ENCODE results near the gene PRUNE2. TPM values are rescaled to one million over a fixed set of nuclear protein-coding genes. Genes with fewer than 3 reads are reported as not detected.

The PRUNE2 gene
- total and polyA plus RNA-seq, 2 of the 13 experiments (the other 11 are each of a cell fraction or from before 2014, with no cell fraction given): 0.02 TPM; not detected in 1

DNA sequence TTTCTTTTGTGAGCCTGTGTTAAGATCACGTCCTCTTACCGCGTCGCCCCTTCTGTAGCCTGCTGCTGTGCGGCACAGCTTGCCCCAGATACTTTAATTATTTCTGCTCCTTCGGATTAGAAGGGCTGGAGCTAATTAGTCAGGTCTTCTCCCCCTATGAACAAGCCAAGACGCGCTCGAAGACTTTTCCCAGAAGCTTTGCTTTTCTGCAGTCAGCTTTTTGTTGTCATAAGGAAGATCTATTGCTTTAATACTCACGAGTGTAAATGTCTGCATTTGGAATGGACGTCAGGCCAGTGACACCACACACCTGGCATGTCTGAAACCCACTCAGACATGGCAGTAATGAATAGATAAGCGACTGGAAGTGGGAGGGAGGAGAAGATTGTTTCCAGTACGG is 37.0 kb downstream of the PRUNE2 start:
- Histone ChIP-seq H3K27me3 (ENCODE audit: control insufficient read depth in 1 of 2, insufficient read depth in 2 of 2, low read length in 2 of 2) (peaks cover 0 to 10% of the 10 kb centered on the region in 2 experiments; a peak in 3 of 5 replicates), H4K20me1 (ENCODE audit: insufficient read depth, low read length) (no peaks in the 10 kb centered on the region), H2AFZ (ENCODE audit: low read length) (no peak overlapping the region), H3K36me3 (replicated peaks in 1 of 2; ENCODE audit: control insufficient read depth in 1 of 2, insufficient read depth in 2 of 2, low read length in 2 of 2) (no peaks in the 10 kb centered on the region), H3K4me1 (ENCODE audit: insufficient read depth, low read length) (no peaks in the 10 kb centered on the region), H3K27ac (ENCODE audit: extremely low read length, insufficient read depth, low read length) (no peak overlapping the region), H3K9ac (ENCODE audit: insufficient read depth, low read depth, low read length) (no peak overlapping the region), H3K79me2 (ENCODE audit: insufficient read depth, low read length) (no peaks in the 10 kb centered on the region), H3K4me3 (replicated peaks in 1 of 3; ENCODE audit: insufficient read depth in 1 of 3, low read depth in 2 of 3, low read length in 3 of 3) (no peak overlapping the region), H3K9me3 (ENCODE audit: low read length) (no peaks in the 10 kb centered on the region), H3K4me2 (ENCODE audit: low read depth, low read length) (no peak overlapping the region)
- TF ChIP-seq STAG1 (CRISPR knock-in tag; IDR thresholded peaks at IDR 0.05) (no peak), RORA (CRISPR knock-in tag; IDR thresholded peaks at IDR 0.05) (no peak), SP1 (IDR thresholded peaks at IDR 0.05) (no peak), SP1 (CRISPR knock-in tag; IDR thresholded peaks at IDR 0.05) (no peak)
- WGBS (ENCODE audit: low lambda C conversion rate): 50% methylated on average over 13 of the region's 13 CpGs
- no peak for ATAC-seq
- ChIA-PET POLR2A (no interaction called here), CTCF (ENCODE audit: low intra/inter-chr PET ratio, low total read pairs) (no interaction called here)
- no peak for FAIRE-seq
- intact Hi-C loops (cut with micrococcal nuclease; ENCODE audit: unreplicated experiment): no loop called here
- DNase-seq (ENCODE audit: low spot score): no peak
- in situ Hi-C loops (cut with HindIII; ENCODE audit: extremely low pct_ligation_motif_present, low pct_unique_long_range_greater_than_20kb): no loop called here
- no TSS peak for BruUV-seq (replicated peaks)

DNA sequence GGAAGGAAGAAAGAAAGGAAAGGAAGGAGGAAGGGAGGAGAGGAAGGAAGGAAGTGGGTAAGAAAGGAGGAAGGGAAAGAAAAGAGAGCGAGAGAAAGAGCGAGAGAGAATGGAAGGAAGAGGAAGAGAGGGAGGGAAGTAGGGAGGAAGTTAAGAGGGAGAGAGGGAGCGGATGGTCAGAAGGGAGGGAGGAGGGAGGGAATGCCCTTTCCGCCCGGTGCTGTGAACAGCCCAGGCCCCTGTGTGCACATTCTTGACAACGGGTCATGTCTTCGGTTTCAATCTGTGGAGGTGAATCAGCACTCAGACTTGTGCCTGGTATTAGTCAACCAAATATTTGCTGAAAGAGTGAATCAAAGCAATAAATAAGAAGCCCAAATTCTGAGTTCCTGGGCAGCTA is 39.2 kb downstream of the PRUNE2 start:
- DNase-seq (ENCODE audit: low spot score) (no peak), FAIRE-seq (no peak), ATAC-seq (no peak)
- no peak overlapping the region for H3K4me3 ChIP-seq (replicated peaks in 1 of 3; ENCODE audit: insufficient read depth in 1 of 3, low read depth in 2 of 3, low read length in 3 of 3)
- H3K27me3 ChIP-seq (ENCODE audit: control insufficient read depth in 1 of 2, insufficient read depth in 2 of 2, low read length in 2 of 2): peaks cover 0 to 7% of the 10 kb centered on the region in 2 experiments; a peak in 2 of 5 replicates
- H3K79me2 ChIP-seq (ENCODE audit: insufficient read depth, low read length): no peaks in the 10 kb centered on the region
- H4K20me1 ChIP-seq (ENCODE audit: insufficient read depth, low read length): no peaks in the 10 kb centered on the region
- ChIA-PET CTCF (ENCODE audit: low intra/inter-chr PET ratio, low total read pairs) (no interaction called here), POLR2A (no interaction called here)
- no peaks in the 10 kb centered on the region for H3K9me3 ChIP-seq (ENCODE audit: low read length)
- no peaks in the 10 kb centered on the region for H3K36me3 ChIP-seq (replicated peaks in 1 of 2; ENCODE audit: control insufficient read depth in 1 of 2, insufficient read depth in 2 of 2, low read length in 2 of 2)
- in situ Hi-C loops (cut with HindIII; ENCODE audit: extremely low pct_ligation_motif_present, low pct_unique_long_range_greater_than_20kb) (no loop called here), intact Hi-C loops (cut with micrococcal nuclease; ENCODE audit: unreplicated experiment) (no loop called here)
- no peak overlapping the region for H3K9ac ChIP-seq (ENCODE audit: insufficient read depth, low read depth, low read length)
- TF ChIP-seq ZNF878 (CRISPR knock-in tag; IDR thresholded peaks at IDR 0.05): no peak
- TF ChIP-seq, protein P1, sequence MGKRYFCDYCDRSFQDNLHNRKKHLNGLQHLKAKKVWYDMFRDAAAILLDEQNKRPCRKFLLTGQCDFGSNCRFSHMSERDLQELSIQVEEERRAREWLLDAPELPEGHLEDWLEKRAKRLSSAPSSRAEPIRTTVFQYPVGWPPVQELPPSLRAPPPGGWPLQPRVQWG (CRISPR knock-in tag; IDR thresholded peaks at IDR 0.05; ENCODE audit: borderline replicate concordance, low read depth): no peak
- TF ChIP-seq, protein P2, sequence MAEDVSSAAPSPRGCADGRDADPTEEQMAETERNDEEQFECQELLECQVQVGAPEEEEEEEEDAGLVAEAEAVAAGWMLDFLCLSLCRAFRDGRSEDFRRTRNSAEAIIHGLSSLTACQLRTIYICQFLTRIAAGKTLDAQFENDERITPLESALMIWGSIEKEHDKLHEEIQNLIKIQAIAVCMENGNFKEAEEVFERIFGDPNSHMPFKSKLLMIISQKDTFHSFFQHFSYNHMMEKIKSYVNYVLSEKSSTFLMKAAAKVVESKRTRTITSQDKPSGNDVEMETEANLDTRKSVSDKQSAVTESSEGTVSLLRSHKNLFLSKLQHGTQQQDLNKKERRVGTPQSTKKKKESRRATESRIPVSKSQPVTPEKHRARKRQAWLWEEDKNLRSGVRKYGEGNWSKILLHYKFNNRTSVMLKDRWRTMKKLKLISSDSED (CRISPR knock-in tag; IDR thresholded peaks at IDR 0.05): no peak
- TF ChIP-seq MYNN (CRISPR knock-in tag; IDR thresholded peaks at IDR 0.05; ENCODE audit: low read depth): no peak
- TF ChIP-seq ZNF264 (CRISPR knock-in tag; IDR thresholded peaks at IDR 0.05): no peak
- no peak for TF ChIP-seq SMAD3 (CRISPR knock-in tag; IDR thresholded peaks at IDR 0.05)
- WGBS (ENCODE audit: low lambda C conversion rate): 25% methylated on average over 7 of the region's 7 CpGs
- H2AFZ ChIP-seq (ENCODE audit: low read length): no peak overlapping the region
- BruUV-seq (replicated peaks): no TSS peak
- H3K4me1 ChIP-seq (ENCODE audit: insufficient read depth, low read length): no peaks in the 10 kb centered on the region
- no peak overlapping the region for H3K27ac ChIP-seq (ENCODE audit: extremely low read length, insufficient read depth, low read length)
- no peak overlapping the region for H3K4me2 ChIP-seq (ENCODE audit: low read depth, low read length)

All from HepG2 (cell line).